Stimulated activated CD8-positive, alpha-beta memory T cell treated with anti-CD3 and anti-CD28 coated beads, Interleukin-15, amount 100 ng/mL, for 48 hours (primary cell): Measurements from ENCODE around the gene ITGA6.
A peak's percentile ranks its signal among the peaks of the same experiment; 100 is the strongest.

ENCODE experiments used
- DNase-seq, 2 donors: peaks; one replicate each; pipeline ENCODE4 v3.0.0-alpha.2; 2020; ENCODE audit warnings: low read depth in 2 of 2

The ITGA6 gene

GRCh38 chr2:172416447-172417058, 10.8 kb upstream of the ITGA6 start:
- no peak for DNase-seq

GRCh38 chr2:172420216-172420615, 7.2 kb upstream of the ITGA6 start:
- DNase-seq: no peak

GRCh38 chr2:172423160-172423559, 4.2 kb upstream of the ITGA6 start:
- no peak for DNase-seq

- DNase-seq: no peak
Observed at GRCh38 chr2:172425336-172425735, 2.0 kb upstream of the ITGA6 start.

GRCh38 chr2:172426635-172427255, 641 bp upstream of the ITGA6 start:
- no peak for DNase-seq

GRCh38 chr2:172427990-172428831, 825 bp downstream of the ITGA6 start:
- peak in 1 of 2 donors; percentile 17 for DNase-seq

GRCh38 chr2:172428832-172429210, 1.4 kb downstream of the ITGA6 start:
- DNase-seq: no peak

- no peak for DNase-seq
Observed at GRCh38 chr2:172429301-172429968, 2.0 kb downstream of the ITGA6 start.

- no peak for DNase-seq
Observed at GRCh38 chr2:172430027-172430426, 2.6 kb downstream of the ITGA6 start.

GRCh38 chr2:172430678-172431077, 3.3 kb downstream of the ITGA6 start:
- no peak for DNase-seq

- no peak for DNase-seq
Observed at GRCh38 chr2:172431463-172431862, 4.1 kb downstream of the ITGA6 start.

- DNase-seq: no peak
Observed at GRCh38 chr2:172431993-172432392, 4.6 kb downstream of the ITGA6 start.

- DNase-seq: no peak
Observed at GRCh38 chr2:172433144-172433543, 5.8 kb downstream of the ITGA6 start.

- no peak for DNase-seq
Observed at GRCh38 chr2:172434821-172435605, 7.6 kb downstream of the ITGA6 start.

- DNase-seq: no peak
Observed at GRCh38 chr2:172435606-172435911, 8.2 kb downstream of the ITGA6 start.

- DNase-seq: no peak
Observed at GRCh38 chr2:172436889-172437288, 9.5 kb downstream of the ITGA6 start.

DNA sequence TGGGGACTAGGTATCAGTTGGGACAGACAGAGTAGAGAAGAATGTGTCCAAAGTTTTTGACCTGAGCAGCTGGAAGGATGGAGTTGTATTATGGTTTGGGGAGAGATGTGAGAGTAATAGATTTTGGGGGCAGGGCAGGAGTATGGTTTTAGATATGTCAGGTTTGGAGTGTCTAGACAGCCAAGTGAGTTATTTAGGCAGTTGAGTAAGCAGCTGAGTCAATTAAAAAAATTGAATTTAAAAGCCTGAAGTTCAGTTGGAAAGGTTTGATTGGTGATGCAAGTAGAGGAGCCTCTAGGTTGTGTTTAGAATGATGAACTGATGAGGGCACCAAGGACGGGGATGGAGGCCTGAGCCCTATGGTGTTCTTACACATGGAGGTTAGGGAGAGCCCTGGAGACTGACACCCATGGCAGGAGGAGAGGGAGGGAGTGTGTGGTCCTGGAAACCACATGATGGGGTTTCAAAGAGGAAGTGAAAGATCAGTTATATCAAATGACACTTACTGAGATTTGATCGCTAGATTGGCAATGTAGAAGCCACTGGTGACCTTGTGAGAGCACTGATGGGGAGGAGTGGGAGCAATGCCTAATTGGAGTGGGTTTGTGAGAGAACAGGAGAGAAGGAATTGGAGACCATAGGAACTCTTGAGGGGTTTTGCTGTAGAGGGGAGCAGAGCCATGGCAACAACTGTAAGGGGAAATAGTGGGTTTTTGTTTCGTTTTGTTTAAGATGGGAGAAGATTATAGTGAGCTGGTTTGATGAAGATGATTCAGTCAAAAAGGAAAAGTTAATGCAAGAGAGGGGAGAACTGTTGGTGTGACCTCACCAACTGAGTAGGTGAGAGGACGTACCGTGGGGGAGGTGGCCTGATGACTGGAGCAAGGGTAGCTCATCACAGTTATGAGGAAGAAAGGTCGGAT, 10.3 kb downstream of the ITGA6 start:
- peak in 1 of 2 donors; percentile 55 for DNase-seq

DNA sequence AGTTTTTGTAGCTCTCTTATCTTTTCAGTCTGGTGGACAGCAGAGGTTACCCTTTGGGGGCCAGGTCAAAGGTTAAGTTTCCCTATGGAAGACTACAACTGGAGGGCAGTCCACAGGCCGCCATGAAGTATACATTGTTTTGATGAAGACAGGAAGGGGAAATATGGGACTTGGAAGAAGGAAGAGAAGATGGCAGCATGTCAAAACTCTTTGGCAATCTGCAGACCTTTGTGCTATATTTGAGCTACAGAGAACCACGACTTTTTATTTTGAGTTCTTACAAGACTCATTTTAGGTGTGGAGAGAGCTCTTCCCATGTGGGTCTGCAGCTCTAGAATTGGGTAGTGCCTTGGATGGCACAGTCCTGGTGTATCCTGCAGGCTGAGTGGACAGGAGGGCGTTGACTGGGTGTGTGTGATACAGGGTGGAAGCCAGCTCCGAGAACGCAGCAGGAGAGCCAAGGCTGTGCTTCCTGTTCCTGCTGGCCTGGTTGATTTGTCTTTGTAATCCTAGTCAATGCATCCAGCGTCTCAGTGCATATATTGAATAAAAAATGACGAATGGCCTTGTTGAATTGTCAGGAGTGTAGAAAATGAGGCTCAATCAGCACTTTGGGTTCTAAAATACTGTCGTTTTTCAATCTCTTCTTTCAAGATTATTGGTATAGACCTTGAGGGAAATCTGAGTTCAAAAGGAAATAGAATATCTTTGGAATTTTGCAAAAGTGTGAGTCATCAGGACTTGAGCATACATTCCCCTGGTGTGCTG, 11.5 kb downstream of the ITGA6 start:
- DNase-seq: no peak

DNA sequence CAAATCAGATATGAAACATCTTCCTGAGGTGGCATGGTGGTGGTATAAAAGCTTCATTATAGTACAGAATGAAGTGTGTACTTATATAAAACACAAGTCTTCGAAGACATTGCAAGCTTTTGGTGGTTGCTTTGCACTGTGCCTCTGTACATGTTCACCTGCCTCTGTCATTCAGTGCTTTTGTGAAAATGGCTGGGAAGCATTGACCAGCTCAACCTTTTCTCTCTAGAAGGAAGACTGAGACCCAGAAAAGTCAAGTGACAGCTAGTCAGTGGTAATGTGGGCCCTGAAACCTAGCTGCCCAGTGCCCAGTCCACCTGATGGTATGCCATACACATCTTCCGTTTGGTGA, 12.1 kb downstream of the ITGA6 start:
- no peak for DNase-seq

- DNase-seq: no peak
Observed at GRCh38 chr2:172439911-172440310, 12.5 kb downstream of the ITGA6 start.
